GM23338 (cell line): ENCODE data around the gene NTF3. TPM values are rescaled to one million over a fixed set of nuclear protein-coding genes. Genes with fewer than 3 reads are reported as not detected.

ENCODE experiments used
- ATAC-seq: fragments of 200-7000 bp; cut with Tn5 transposase; 3 replicates; pipeline ENCODE4 v1.9.1; 2020
- DNase-seq: peaks from one replicate; pipeline ENCODE4 v3.0.0-alpha.2; 2015; ENCODE audit warnings: low spot score
- H2AFZ ChIP-seq: fragments of 200-600 bp; sonication (generic); 2 replicates; pipeline ENCODE4 v1.8.0; 2016; ENCODE audit warnings: antibody characterized with exemption, mild to moderate bottlenecking, moderate library complexity
- H3F3A ChIP-seq: fragments of 200-600 bp; sonication (generic); replicated peaks from 2 replicates; pipeline ENCODE4 v1.8.0; 2017; ENCODE audit warnings: antibody characterized with exemption, mixed run types, low read depth
- H3K27ac ChIP-seq: fragments of 200-600 bp; sonication (generic); 2 replicates; pipeline ENCODE4 v1.6.1; 2016; ENCODE audit warnings: low read depth
- H3K27me3 ChIP-seq: fragments of 200-600 bp; sonication (generic); 2 replicates; pipeline ENCODE4 v1.8.0; 2016; ENCODE audit warnings: mild to moderate bottlenecking, mixed run types, moderate library complexity; ENCODE audit not compliant: insufficient read depth
- H3K36me3 ChIP-seq: fragments of 200-600 bp; sonication (generic); 2 replicates; pipeline ENCODE4 v1.8.0; 2016; ENCODE audit warnings: mild to moderate bottlenecking; ENCODE audit not compliant: insufficient read depth
- H3K4me1 ChIP-seq: fragments of 200-600 bp; sonication (generic); 2 replicates; pipeline ENCODE4 v1.8.0; 2016; ENCODE audit warnings: mild to moderate bottlenecking, moderate library complexity; ENCODE audit not compliant: insufficient read depth
- H3K4me2 ChIP-seq: fragments of 200-600 bp; sonication (generic); 2 replicates; pipeline ENCODE4 v1.7.1; 2017; ENCODE audit warnings: mixed run types
- H3K4me3 ChIP-seq: fragments of 200-600 bp; sonication (generic); 2 replicates; pipeline ENCODE4 v1.6.1; 2016; ENCODE audit warnings: mixed run types
- H3K79me2 ChIP-seq: fragments of 200-600 bp; sonication (generic); replicated peaks from 2 replicates; pipeline ENCODE4 v1.8.0; 2017; ENCODE audit warnings: mild to moderate bottlenecking; ENCODE audit not compliant: insufficient read depth
- H3K9me2 ChIP-seq: fragments of 200-600 bp; sonication (generic); 2 replicates; pipeline ENCODE4 v1.8.0; 2017; ENCODE audit not compliant: insufficient read depth
- H4K20me1 ChIP-seq: fragments of 200-600 bp; sonication (generic); replicated peaks from 2 replicates; pipeline ENCODE4 v1.8.0; 2017; ENCODE audit warnings: mild to moderate bottlenecking; ENCODE audit not compliant: insufficient read depth
- H3K27ac Mint-ChIP-seq: 2 replicates; pipeline ENCODE4 v1.8.0; 2020; ENCODE audit warnings: inconsistent platforms, mild to moderate bottlenecking, moderate library complexity, mixed read lengths
- H3K27me3 Mint-ChIP-seq: 3 replicates; pipeline ENCODE4 v1.8.0; 2022; ENCODE audit warnings: low read depth, mild to moderate bottlenecking, moderate library complexity, mixed read lengths, inconsistent platforms; ENCODE audit not compliant: insufficient read depth, poor library complexity
- H3K36me3 Mint-ChIP-seq: 3 replicates; pipeline ENCODE4 v1.8.0; 2021; ENCODE audit warnings: low read depth, mild to moderate bottlenecking, inconsistent platforms, moderate library complexity, mixed read lengths
- H3K4me1 Mint-ChIP-seq: 3 replicates; pipeline ENCODE4 v1.8.0; 2020; ENCODE audit warnings: mild to moderate bottlenecking, inconsistent platforms, mixed read lengths
- H3K4me3 Mint-ChIP-seq: 3 replicates; pipeline ENCODE4 v1.8.0; 2021; ENCODE audit warnings: moderate library complexity, mild to moderate bottlenecking, inconsistent platforms, mixed read lengths
- H3K9me3 Mint-ChIP-seq: 3 replicates; pipeline ENCODE4 v1.8.0; 2020; ENCODE audit warnings: moderate library complexity, mild to moderate bottlenecking, inconsistent platforms, mixed read lengths
- CREB1 ChIP-seq: fragments of 250-450 bp; sonication (Bioruptor Pico); IDR thresholded peaks from 2 replicates; pipeline ENCODE4 v1.5.0; 2020; ENCODE audit warnings: low read depth, mild to moderate bottlenecking, moderate library complexity
- EZH2 ChIP-seq: fragments of 200-600 bp; sonication (generic); IDR thresholded peaks from one replicate; pipeline ENCODE4 v1.8.0; 2017; ENCODE audit warnings: antibody characterized with exemption, mild to moderate bottlenecking, low read depth; ENCODE audit not compliant: unreplicated experiment
- EZH2phosphoT487 ChIP-seq: fragments of 200-600 bp; sonication (generic); IDR thresholded peaks from one replicate; pipeline ENCODE4 v1.8.1; 2018; ENCODE audit warnings: antibody characterized with exemption; ENCODE audit not compliant: unreplicated experiment
- JUNB ChIP-seq: IDR thresholded peaks from one replicate; pipeline ENCODE4 v1.6.1; 2016; ENCODE audit warnings: antibody characterized with exemption; ENCODE audit not compliant: unreplicated experiment
- NANOG ChIP-seq: IDR thresholded peaks from 2 replicates; pipeline ENCODE4 v1.6.1; 2016; ENCODE audit warnings: antibody characterized with exemption, borderline replicate concordance
- POLR2AphosphoS5 ChIP-seq: IDR thresholded peaks from 2 replicates; pipeline ENCODE4 v1.6.1; 2016; ENCODE audit warnings: antibody characterized with exemption, low read depth
- STAT1 ChIP-seq: IDR thresholded peaks from one replicate; pipeline ENCODE4 v1.6.1; 2016; ENCODE audit warnings: antibody characterized with exemption; ENCODE audit not compliant: unreplicated experiment
- ZNF114 ChIP-seq: fragments of 250-450 bp; sonication (Bioruptor Pico); IDR thresholded peaks from 2 replicates; pipeline ENCODE4 v1.5.0; 2020; ENCODE audit warnings: mild to moderate bottlenecking, moderate library complexity
- ZNF331 ChIP-seq: fragments of 250-450 bp; sonication (Bioruptor Pico); IDR thresholded peaks from 2 replicates; pipeline ENCODE4 v1.5.0; 2020; ENCODE audit warnings: low read depth, mild to moderate bottlenecking, moderate library complexity
- polyA plus RNA-seq: library from polyadenylated mRNA; unstranded; fragments of >200 nt; fragmentation: Nextera tagmentation; extraction: Ambion mirVana; gene quantifications from 2 replicates; pipeline ENCODE4 v1.2.1, GENCODE V29; 2016
- total RNA-seq: library from RNA; depleted of rRNA; stranded (reverse); fragments of >200 nt; shearing (Covaris generic); gene quantifications from 2 replicates; pipeline ENCODE4 v1.2.3, GENCODE V29; 2014
- TF ChIP-seq, protein P1 (sequence below): IDR thresholded peaks from 2 replicates; pipeline ENCODE4 v1.6.1; 2016; ENCODE audit warnings: antibody characterized with exemption
- TF ChIP-seq, protein P2 (sequence below): IDR thresholded peaks from one replicate; pipeline ENCODE4 v1.6.1; 2018; ENCODE audit warnings: antibody characterized with exemption; ENCODE audit not compliant: unreplicated experiment
- TF ChIP-seq, protein P3 (sequence below), 2 experiments: fragments of 200-600 bp in 1 of 2; sonication (generic) in 1 of 2; conservative IDR thresholded peaks; 2 replicates each; pipeline versions ENCODE4 v1.5.1 to v1.6.1; 2016 to 2017; ENCODE audit warnings: antibody characterized with exemption in 2 of 2, low read depth in 2 of 2, mild to moderate bottlenecking in 2 of 2, moderate library complexity in 1 of 2
- TF ChIP-seq, protein P4 (sequence below): fragments of 250-450 bp; sonication (Bioruptor Pico); IDR thresholded peaks from 2 replicates; pipeline ENCODE4 v1.5.0; 2020; ENCODE audit warnings: mild to moderate bottlenecking, moderate library complexity

NTF3 gene
- total and polyA plus RNA-seq, 2 experiments from 2014 or later = 1.2 TPM; not detected in 1

DNA sequence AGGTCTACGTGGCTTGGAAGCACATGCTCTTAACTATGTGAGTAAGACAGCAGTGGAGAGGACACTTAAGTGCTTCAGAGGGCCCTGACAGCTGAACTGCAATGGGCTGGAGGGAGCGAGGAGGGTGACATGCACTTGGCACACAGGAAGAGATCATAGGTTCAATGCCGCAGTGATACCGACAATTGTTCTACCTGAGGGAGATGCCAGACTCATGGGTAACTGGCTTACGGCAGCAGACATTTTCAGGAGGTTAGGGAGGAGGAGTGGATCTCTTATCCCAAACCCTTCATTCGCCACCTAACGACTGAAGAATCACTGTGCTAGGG, 68.4 kb downstream of the NTF3 start:
- H3K4me1 Mint-ChIP-seq = peaks cover 9% of the 10 kb centered on the region; the same call in 2 of the 3 replicates
- Histone ChIP-seq H3K4me3 (no peak overlapping the region), H3K9me2 (peaks cover 12% of the 10 kb centered on the region; the same call in 1 of the 2 replicates), H3K4me1 (no peaks in the 10 kb centered on the region), H3F3A (no peaks in the 10 kb centered on the region), H3K36me3 (no peaks in the 10 kb centered on the region), H3K79me2 (no peaks in the 10 kb centered on the region), H3K27ac (no peak overlapping the region), H3K4me2 (no peak overlapping the region), H3K27me3 (no peaks in the 10 kb centered on the region), H4K20me1 (no peaks in the 10 kb centered on the region), H2AFZ (no peak overlapping the region)
- DNase-seq (no peak), ATAC-seq (no peak)
- H3K9me3 Mint-ChIP-seq = no peaks in the 10 kb centered on the region
- TF ChIP-seq, protein P1, sequence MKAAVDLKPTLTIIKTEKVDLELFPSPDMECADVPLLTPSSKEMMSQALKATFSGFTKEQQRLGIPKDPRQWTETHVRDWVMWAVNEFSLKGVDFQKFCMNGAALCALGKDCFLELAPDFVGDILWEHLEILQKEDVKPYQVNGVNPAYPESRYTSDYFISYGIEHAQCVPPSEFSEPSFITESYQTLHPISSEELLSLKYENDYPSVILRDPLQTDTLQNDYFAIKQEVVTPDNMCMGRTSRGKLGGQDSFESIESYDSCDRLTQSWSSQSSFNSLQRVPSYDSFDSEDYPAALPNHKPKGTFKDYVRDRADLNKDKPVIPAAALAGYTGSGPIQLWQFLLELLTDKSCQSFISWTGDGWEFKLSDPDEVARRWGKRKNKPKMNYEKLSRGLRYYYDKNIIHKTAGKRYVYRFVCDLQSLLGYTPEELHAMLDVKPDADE = no peak
- TF ChIP-seq EZH2phosphoT487 = no peak
- no peak for TF ChIP-seq ZNF114 (CRISPR knock-in tag)
- no peak for TF ChIP-seq POLR2AphosphoS5
- TF ChIP-seq ZNF331 (CRISPR knock-in tag) = no peak
- no peak for TF ChIP-seq JUNB
- TF ChIP-seq, protein P2, sequence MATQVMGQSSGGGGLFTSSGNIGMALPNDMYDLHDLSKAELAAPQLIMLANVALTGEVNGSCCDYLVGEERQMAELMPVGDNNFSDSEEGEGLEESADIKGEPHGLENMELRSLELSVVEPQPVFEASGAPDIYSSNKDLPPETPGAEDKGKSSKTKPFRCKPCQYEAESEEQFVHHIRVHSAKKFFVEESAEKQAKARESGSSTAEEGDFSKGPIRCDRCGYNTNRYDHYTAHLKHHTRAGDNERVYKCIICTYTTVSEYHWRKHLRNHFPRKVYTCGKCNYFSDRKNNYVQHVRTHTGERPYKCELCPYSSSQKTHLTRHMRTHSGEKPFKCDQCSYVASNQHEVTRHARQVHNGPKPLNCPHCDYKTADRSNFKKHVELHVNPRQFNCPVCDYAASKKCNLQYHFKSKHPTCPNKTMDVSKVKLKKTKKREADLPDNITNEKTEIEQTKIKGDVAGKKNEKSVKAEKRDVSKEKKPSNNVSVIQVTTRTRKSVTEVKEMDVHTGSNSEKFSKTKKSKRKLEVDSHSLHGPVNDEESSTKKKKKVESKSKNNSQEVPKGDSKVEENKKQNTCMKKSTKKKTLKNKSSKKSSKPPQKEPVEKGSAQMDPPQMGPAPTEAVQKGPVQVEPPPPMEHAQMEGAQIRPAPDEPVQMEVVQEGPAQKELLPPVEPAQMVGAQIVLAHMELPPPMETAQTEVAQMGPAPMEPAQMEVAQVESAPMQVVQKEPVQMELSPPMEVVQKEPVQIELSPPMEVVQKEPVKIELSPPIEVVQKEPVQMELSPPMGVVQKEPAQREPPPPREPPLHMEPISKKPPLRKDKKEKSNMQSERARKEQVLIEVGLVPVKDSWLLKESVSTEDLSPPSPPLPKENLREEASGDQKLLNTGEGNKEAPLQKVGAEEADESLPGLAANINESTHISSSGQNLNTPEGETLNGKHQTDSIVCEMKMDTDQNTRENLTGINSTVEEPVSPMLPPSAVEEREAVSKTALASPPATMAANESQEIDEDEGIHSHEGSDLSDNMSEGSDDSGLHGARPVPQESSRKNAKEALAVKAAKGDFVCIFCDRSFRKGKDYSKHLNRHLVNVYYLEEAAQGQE = no peak
- TF ChIP-seq CREB1 (CRISPR knock-in tag) = no peak
- TF ChIP-seq, protein P3, sequence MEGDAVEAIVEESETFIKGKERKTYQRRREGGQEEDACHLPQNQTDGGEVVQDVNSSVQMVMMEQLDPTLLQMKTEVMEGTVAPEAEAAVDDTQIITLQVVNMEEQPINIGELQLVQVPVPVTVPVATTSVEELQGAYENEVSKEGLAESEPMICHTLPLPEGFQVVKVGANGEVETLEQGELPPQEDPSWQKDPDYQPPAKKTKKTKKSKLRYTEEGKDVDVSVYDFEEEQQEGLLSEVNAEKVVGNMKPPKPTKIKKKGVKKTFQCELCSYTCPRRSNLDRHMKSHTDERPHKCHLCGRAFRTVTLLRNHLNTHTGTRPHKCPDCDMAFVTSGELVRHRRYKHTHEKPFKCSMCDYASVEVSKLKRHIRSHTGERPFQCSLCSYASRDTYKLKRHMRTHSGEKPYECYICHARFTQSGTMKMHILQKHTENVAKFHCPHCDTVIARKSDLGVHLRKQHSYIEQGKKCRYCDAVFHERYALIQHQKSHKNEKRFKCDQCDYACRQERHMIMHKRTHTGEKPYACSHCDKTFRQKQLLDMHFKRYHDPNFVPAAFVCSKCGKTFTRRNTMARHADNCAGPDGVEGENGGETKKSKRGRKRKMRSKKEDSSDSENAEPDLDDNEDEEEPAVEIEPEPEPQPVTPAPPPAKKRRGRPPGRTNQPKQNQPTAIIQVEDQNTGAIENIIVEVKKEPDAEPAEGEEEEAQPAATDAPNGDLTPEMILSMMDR (conservative IDR thresholded peaks at IDR 0.05; ENCODE audit: low read depth in 2 of 2) = no peak
- no peak for TF ChIP-seq EZH2
- TF ChIP-seq, protein P4, sequence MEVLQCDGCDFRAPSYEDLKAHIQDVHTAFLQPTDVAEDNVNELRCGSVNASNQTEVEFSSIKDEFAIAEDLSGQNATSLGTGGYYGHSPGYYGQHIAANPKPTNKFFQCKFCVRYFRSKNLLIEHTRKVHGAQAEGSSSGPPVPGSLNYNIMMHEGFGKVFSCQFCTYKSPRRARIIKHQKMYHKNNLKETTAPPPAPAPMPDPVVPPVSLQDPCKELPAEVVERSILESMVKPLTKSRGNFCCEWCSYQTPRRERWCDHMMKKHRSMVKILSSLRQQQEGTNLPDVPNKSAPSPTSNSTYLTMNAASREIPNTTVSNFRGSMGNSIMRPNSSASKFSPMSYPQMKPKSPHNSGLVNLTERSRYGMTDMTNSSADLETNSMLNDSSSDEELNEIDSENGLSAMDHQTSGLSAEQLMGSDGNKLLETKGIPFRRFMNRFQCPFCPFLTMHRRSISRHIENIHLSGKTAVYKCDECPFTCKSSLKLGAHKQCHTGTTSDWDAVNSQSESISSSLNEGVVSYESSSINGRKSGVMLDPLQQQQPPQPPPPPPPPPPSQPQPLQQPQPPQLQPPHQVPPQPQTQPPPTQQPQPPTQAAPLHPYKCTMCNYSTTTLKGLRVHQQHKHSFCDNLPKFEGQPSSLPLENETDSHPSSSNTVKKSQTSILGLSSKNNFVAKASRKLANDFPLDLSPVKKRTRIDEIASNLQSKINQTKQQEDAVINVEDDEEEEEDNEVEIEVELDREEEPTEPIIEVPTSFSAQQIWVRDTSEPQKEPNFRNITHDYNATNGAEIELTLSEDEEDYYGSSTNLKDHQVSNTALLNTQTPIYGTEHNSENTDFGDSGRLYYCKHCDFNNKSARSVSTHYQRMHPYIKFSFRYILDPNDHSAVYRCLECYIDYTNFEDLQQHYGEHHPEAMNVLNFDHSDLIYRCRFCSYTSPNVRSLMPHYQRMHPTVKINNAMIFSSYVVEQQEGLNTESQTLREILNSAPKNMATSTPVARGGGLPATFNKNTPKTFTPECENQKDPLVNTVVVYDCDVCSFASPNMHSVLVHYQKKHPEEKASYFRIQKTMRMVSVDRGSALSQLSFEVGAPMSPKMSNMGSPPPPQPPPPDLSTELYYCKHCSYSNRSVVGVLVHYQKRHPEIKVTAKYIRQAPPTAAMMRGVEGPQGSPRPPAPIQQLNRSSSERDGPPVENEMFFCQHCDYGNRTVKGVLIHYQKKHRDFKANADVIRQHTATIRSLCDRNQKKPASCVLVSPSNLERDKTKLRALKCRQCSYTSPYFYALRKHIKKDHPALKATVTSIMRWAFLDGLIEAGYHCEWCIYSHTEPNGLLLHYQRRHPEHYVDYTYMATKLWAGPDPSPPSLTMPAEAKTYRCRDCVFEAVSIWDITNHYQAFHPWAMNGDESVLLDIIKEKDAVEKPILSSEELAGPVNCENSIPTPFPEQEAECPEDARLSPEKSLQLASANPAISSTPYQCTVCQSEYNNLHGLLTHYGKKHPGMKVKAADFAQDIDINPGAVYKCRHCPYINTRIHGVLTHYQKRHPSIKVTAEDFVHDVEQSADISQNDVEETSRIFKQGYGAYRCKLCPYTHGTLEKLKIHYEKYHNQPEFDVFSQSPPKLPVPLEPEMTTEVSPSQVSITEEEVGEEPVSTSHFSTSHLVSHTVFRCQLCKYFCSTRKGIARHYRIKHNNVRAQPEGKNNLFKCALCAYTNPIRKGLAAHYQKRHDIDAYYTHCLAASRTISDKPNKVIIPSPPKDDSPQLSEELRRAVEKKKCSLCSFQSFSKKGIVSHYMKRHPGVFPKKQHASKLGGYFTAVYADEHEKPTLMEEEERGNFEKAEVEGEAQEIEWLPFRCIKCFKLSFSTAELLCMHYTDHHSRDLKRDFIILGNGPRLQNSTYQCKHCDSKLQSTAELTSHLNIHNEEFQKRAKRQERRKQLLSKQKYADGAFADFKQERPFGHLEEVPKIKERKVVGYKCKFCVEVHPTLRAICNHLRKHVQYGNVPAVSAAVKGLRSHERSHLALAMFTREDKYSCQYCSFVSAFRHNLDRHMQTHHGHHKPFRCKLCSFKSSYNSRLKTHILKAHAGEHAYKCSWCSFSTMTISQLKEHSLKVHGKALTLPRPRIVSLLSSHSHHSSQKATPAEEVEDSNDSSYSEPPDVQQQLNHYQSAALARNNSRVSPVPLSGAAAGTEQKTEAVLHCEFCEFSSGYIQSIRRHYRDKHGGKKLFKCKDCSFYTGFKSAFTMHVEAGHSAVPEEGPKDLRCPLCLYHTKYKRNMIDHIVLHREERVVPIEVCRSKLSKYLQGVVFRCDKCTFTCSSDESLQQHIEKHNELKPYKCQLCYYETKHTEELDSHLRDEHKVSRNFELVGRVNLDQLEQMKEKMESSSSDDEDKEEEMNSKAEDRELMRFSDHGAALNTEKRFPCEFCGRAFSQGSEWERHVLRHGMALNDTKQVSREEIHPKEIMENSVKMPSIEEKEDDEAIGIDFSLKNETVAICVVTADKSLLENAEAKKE = no peak
- TF ChIP-seq STAT1 = no peak
- TF ChIP-seq NANOG = no peak
- H3K27ac Mint-ChIP-seq = no peak overlapping the region
- H3K4me3 Mint-ChIP-seq = no peak overlapping the region
- H3K27me3 Mint-ChIP-seq = peaks cover 4% of the 10 kb centered on the region
- no peaks in the 10 kb centered on the region for H3K36me3 Mint-ChIP-seq
